Choroid plexus epithelial cell (primary cell): ENCODE data around the gene MAPK8IP2.

Experiments used
- DNase-seq: peaks from one replicate; pipeline ENCODE4 v3.0.0-alpha.2; 2010; ENCODE audit warnings: low read depth
- H3K4me3 ChIP-seq: 2 replicates; pipeline ENCODE4 v1.5.1; 2011; ENCODE audit warnings: low read depth, mild to moderate bottlenecking, control low read depth, low read length, moderate library complexity
- TF ChIP-seq, protein P1 (sequence below): conservative IDR thresholded peaks from 2 replicates; pipeline ENCODE4 v1.5.1; 2011; ENCODE audit warnings: low read depth, mild to moderate bottlenecking, control low read depth, inconsistent platforms, low read length, moderate library complexity

The MAPK8IP2 gene

DNA sequence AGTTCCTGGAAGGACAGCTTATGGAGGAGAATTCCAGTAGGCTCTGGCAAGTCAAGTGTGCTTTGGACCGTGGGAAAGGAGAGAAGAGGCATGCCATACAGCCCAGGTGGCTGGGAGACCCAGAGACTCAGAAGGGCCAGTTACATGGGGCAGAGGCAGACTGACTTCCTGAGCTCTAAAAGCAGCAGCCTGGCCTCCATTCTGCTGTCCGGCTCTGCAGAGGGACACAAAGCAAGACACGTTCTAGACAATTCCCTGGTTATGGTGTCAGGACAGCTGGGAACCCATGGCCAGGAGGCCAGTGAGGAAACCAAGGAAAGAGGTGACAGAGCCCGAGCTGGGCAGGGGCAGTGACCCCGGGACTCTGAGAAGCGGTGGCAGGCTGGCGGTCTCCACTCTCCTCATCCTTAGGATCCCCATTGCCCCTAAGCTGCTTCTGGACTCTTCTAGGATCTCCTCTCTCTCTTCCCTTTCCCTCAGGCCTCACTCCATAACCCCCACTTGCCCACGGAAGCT is 25.1 kb upstream of the MAPK8IP2 start:
- TF ChIP-seq, protein P1, sequence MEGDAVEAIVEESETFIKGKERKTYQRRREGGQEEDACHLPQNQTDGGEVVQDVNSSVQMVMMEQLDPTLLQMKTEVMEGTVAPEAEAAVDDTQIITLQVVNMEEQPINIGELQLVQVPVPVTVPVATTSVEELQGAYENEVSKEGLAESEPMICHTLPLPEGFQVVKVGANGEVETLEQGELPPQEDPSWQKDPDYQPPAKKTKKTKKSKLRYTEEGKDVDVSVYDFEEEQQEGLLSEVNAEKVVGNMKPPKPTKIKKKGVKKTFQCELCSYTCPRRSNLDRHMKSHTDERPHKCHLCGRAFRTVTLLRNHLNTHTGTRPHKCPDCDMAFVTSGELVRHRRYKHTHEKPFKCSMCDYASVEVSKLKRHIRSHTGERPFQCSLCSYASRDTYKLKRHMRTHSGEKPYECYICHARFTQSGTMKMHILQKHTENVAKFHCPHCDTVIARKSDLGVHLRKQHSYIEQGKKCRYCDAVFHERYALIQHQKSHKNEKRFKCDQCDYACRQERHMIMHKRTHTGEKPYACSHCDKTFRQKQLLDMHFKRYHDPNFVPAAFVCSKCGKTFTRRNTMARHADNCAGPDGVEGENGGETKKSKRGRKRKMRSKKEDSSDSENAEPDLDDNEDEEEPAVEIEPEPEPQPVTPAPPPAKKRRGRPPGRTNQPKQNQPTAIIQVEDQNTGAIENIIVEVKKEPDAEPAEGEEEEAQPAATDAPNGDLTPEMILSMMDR: no peak
- no peak for DNase-seq
- no peak overlapping the region for H3K4me3 ChIP-seq

DNA sequence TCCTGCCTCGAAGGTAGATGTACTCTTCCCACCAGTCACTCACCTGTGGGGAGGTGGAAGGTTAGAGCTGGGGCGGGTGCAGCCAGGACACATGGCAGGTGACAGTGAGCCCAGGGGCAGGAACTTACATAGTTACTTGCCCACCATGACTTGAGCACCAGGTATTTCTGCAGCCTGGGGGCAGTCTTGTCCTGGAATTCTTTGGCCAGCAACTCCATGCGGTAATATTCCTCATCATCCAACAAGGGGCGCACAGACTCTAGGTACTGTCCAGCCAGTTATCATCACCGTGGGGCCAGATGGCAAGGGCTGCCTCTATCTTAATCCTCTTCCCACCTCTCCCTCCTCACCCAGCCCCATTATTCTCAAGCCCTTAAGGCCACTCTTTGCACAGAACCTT is 24.5 kb upstream of the MAPK8IP2 start:
- TF ChIP-seq, protein P1: peak; percentile 68
- peak; percentile 72 for DNase-seq
- no peak overlapping the region for H3K4me3 ChIP-seq

DNA sequence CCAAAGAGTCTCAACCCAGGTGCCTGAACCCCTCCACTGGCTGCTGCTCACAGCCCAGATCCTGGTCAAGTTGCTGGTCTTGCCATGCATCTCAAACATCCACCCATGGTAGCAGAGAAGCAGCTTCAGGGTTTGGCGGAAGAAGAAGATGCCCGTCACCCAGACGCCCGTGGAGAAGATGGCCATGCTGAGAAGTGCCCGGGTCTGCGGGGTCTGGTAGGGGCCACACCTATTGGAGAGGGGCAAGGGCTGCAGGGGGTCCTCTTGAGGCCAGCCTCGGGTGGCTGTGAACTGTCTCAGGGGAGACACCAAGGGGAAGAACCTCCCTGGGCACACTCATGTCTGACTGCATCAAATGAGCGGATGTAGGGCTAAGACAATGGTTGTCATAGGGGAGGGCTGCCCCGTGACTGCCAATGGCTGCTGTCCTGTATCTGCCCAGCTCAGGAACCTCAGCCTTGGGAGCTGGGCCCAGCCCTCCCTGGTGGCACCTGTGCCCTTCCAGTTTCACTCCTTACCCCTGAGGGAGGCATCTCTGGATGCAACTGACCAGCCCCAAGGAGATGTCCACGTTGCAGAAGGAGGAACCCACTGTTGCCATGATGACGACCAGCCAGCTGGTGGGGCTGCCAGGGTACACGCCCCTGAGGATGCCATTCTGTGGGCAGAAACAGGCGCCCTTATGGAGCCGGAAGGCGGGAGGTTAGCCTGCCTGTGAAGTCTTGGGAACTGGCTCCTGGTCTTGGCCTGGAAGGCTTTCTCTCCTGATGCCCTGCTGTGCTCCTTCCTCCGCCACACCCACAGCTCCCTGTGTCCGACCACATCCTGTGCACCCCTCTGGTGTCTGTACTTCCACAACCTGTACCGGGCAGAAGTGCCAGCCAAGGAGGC is 23.5 kb upstream of the MAPK8IP2 start:
- DNase-seq: no peak
- no peak overlapping the region for H3K4me3 ChIP-seq

DNA sequence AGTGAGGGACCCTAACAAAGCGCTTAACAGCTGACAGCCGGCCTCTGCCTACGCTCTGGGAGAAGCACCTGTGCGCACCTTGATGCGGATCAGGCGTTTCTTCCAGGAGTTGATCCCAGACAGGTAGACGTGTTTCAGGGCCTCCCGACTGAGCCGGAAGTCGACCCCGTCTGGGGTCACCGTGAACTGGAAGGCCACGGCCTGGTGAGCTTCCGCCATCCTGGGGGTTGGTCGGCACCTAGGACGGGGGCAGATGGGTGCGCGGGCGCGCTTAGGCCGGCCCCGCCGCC is 23.0 kb upstream of the MAPK8IP2 start:
- H3K4me3 ChIP-seq: no peak overlapping the region
- TF ChIP-seq, protein P1: no peak
- no peak for DNase-seq

More for the DNA sequence above, 23.5 kb upstream of the MAPK8IP2 start:
- TF ChIP-seq, protein P1: no peak

GRCh38 chr22:50577987-50578775 is 22.4 kb upstream of the MAPK8IP2 start, which contains the start of gene CPT1B:
Gene CPT1B, minus strand, starts transcription at chr22:50578427. Its CDS starts 512 bp downstream, at chr22:50577915.
- H3K4me3 ChIP-seq: no peak within 1 kb of the TSS
- DNase-seq: peak; percentile 13
- TF ChIP-seq, protein P1: no peak

DNA sequence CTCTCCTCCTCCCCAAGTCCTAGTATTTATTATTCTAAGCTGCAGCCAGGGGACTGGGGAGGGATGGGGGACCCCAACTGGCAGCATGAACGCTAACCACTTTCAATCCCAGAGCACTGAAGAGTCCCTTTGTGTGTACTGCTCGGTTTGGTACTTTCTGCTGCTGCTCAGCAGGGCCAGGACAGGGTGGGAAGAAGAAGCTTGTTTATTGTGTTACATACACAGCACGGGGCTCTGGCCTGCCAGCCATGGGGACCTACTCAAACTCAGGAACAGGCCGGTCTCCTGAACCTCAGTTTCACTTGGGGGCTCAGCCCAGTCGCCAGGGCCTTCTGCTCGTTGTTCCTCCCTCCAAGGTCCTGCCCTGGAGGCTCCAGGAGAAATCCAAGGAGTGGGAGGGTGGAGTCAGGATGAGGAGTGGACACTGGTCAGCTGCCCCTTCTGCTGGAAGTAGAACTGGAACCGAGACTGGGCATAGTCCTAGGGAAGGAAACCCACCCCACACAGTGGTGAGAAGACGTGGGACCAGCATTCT is 21.8 kb upstream of the MAPK8IP2 start:
- H3K4me3 ChIP-seq: no peak overlapping the region
- DNase-seq: no peak
- TF ChIP-seq, protein P1: no peak
